PC-3 (cell line): ENCODE measurements around the gene CCDC141.

ENCODE experiments used
- CTCF ChIP-seq: fragments of 300-600 bp; sonication (generic); conservative IDR thresholded peaks from 2 replicates; pipeline ENCODE4 v1.5.1; 2017; ENCODE audit warnings: antibody characterized with exemption, low read depth, mild to moderate bottlenecking, low read length
- EZH2 ChIP-seq: fragments of 300-600 bp; sonication (generic); IDR thresholded peaks from one replicate; pipeline ENCODE4 v1.6.1; 2017; ENCODE audit warnings: antibody characterized with exemption, mild to moderate bottlenecking, low read length; ENCODE audit not compliant: unreplicated experiment
- EZH2phosphoT487 ChIP-seq: fragments of 300-600 bp; sonication (generic); IDR thresholded peaks from 2 replicates; pipeline ENCODE4 v1.6.1; 2018; ENCODE audit warnings: mild to moderate bottlenecking, antibody characterized with exemption, low read length, borderline replicate concordance

GRCh38 chr2:178819147-178819875 is 230.6 kb downstream of the CCDC141 start:
- TF ChIP-seq EZH2 (no peak), CTCF (no peak), EZH2phosphoT487 (no peak)
